SJSA1 (cell line): ENCODE data around the gene PPIE. TPM values are rescaled to one million over a fixed set of nuclear protein-coding genes. Genes with fewer than 3 reads are reported as not detected.

Experiments used
- DNase-seq, 2 experiments: peaks; one replicate each; pipeline ENCODE4 v3.0.0-alpha.2; 2015 to 2020; ENCODE audit warnings: low spot score in 2 of 2, low read depth in 1 of 2
- H3K27ac ChIP-seq: fragments of 250-450 bp; sonication (Bioruptor Pico); 2 replicates; pipeline ENCODE4 v1.5.1; 2020; ENCODE audit warnings: mild to moderate bottlenecking, moderate library complexity
- H3K27me3 ChIP-seq: fragments of 250-450 bp; sonication (Bioruptor Pico); replicated peaks from 2 replicates; pipeline ENCODE4 v1.5.1; 2020; ENCODE audit warnings: mild to moderate bottlenecking, moderate library complexity
- H3K36me3 ChIP-seq: fragments of 250-450 bp; sonication (Bioruptor Pico); 2 replicates; pipeline ENCODE4 v1.5.1; 2020; ENCODE audit warnings: mild to moderate bottlenecking
- H3K4me1 ChIP-seq: fragments of 250-450 bp; sonication (Bioruptor Pico); replicated peaks from 2 replicates; pipeline ENCODE4 v1.6.1; 2021; ENCODE audit warnings: mild to moderate bottlenecking
- H3K4me3 ChIP-seq: fragments of 250-450 bp; sonication (Bioruptor Pico); 2 replicates; pipeline ENCODE4 v1.5.1; 2020; ENCODE audit warnings: mild to moderate bottlenecking
- H3K9me3 ChIP-seq: fragments of 250-450 bp; sonication (Bioruptor Pico); replicated peaks from 2 replicates; pipeline ENCODE4 v1.5.1; 2020; ENCODE audit warnings: mild to moderate bottlenecking
- total RNA-seq: library from RNA; depleted of rRNA; stranded (reverse); fragments of >200 nt; shearing (Covaris generic); gene quantifications from 2 replicates; pipeline ENCODE4 v1.2.3, GENCODE V29; 2014; rRNA removed

The PPIE gene
- total RNA-seq, 1 experiment from 2014 or later, result 48.7 TPM

DNA sequence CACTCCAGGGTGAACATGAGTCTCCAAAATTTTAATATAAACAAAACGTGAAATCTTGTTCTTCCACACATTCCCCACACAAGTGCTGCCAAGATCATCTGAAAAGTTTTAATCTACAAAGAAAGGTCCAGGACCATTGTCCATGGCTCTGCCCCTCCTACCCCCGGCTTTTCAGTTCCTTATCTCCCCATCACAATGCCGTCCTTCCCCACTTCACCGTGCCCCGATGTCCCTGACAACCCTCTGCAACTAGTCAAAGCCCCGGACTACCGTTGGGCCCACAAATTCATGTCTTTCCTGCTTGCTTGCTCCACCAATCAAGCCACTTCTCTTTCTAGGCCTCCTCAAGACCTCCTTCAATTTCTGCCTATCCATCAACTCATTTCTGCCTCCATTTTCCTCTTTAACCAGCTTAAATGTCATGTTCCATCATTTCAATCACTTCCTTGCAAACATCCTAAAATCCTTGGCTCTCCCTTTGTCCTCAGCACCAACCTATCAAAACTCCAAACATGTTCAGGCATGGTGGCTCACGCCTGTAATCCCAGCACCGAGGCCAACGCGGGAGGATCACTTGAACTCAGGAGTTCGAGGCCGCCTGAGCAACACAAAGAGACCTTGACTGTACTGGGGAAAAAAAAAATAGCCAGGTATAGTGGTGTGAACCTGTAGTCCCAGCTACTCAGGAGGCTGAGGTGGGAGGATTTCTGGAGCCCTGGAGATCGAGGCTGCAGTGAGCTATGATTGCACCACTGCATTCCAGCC is 64.0 kb downstream of the PPIE start:
- H3K4me1 ChIP-seq, result peaks cover 23% of the 10 kb centered on the region
- no peak overlapping the region for H3K27ac ChIP-seq
- no peaks in the 10 kb centered on the region for H3K36me3 ChIP-seq
- DNase-seq, result no peak
- H3K9me3 ChIP-seq, result no peaks in the 10 kb centered on the region
- H3K4me3 ChIP-seq, result no peak overlapping the region
- H3K27me3 ChIP-seq, result no peaks in the 10 kb centered on the region

DNA sequence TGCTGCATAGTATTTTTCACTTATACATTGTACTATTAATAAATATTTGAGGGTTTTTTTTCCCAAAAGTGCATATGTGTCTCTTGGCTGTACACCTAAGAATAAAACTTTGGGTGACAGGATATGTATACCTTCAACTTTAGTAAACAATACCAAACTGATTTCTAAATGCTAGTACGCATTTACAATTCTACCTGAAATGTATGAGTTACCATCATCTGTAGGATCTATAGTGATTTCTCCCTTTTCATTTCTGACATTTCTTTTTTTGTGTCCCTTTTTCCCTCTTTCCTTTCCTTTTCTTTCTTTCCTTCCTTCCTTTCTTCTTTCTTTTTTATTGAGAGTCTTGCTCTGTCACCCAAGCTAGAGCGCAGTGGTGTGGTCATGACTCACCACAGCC is 66.7 kb downstream of the PPIE start:
- Histone ChIP-seq H3K4me1 (peaks cover 7% of the 10 kb centered on the region), H3K27ac (no peak overlapping the region), H3K36me3 (no peaks in the 10 kb centered on the region), H3K9me3 (no peaks in the 10 kb centered on the region), H3K4me3 (no peak overlapping the region), H3K27me3 (no peaks in the 10 kb centered on the region)
- DNase-seq, result no peak

DNA sequence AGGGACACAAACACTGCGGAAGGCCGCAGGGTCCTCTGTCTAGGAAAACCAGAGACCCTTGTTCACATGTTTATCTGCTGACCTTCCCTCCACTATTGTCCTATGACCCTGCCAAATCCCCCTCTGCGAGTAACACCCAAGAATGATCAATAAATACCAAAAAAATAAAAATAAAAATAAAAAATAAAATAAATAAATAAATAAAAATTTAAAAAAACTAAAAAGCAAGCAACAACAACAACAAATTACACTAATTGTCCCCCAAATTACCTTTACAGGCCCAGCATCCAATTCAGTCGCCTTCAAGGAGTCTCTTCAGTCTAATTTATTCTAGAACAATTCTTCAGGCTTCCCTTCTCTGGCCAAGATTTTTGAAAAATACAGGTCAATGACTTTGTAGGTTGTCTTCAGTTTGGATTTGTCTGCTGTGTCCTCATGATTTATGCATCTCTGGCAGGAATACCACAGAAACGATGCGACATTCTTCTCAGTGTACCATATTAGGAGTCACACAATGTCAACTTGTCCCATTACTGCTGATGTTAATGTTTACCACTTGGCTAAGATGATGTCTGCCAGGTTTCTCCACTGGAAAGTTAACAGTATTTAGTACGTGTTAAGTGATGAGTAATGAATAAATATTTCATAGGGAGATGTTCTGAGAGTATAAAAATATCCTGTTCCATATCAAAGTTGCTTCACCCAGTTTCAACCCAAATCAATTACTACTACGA is 70.3 kb downstream of the PPIE start:
- Histone ChIP-seq H3K9me3 (no peaks in the 10 kb centered on the region), H3K27me3 (no peaks in the 10 kb centered on the region), H3K4me1 (no peaks in the 10 kb centered on the region), H3K27ac (no peak overlapping the region), H3K36me3 (no peaks in the 10 kb centered on the region), H3K4me3 (no peak overlapping the region)
- DNase-seq, result no peak

DNA sequence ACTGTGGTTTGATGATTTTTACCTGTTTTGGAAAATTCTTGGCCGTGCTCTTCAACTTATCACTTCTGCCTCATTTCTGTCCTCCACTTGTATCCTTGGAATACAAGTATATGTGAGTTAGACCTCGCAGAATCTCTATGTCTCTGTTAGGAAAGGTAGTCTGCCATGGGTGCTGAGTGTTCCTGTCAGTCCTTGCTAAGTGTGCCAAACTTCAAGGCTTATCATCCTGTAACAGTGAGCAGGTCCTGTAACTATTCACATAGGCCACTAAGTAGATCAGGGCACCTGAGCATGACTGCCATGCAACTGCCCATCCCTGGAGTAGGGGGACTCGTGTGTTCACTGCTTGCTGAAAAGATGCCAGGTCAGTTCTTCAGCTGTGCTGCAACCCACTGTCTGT is 74.2 kb downstream of the PPIE start:
- Histone ChIP-seq H3K27me3 (no peaks in the 10 kb centered on the region), H3K4me1 (peaks cover 7% of the 10 kb centered on the region), H3K9me3 (no peaks in the 10 kb centered on the region), H3K4me3 (no peak overlapping the region), H3K27ac (no peak overlapping the region), H3K36me3 (no peaks in the 10 kb centered on the region)
- DNase-seq, result no peak

Other genes with a start within 250 kb of the PPIE start
- not detected in 2 replicates for gene BMP8A, start 247.2 kb upstream of the PPIE start, total RNA-seq
- 93.2 and 99.1 TPM in 2 replicates for gene PABPC4, start 162.1 kb upstream of the PPIE start, total RNA-seq
- 12.7 and 14.4 TPM in 2 replicates for gene HEYL, start 99.2 kb upstream of the PPIE start, total RNA-seq
- not detected in 2 replicates for gene NT5C1A, start 66.8 kb upstream of the PPIE start, total RNA-seq
- 0.06 and 0.13 TPM in 2 replicates for gene HPCAL4, start 47.4 kb upstream of the PPIE start, total RNA-seq
- 0.13 and 0.44 TPM in 2 replicates for gene OXCT2, start 32.5 kb downstream of the PPIE start, total RNA-seq
- 0.08 TPM in 1 of 2 replicates, not detected in the other for gene BMP8B, start 50.0 kb downstream of the PPIE start, total RNA-seq
- gene TRIT1, start 144.6 kb downstream of the PPIE start, total RNA-seq, result 25.7 and 33.5 TPM in 2 replicates
- 5.3 and 8.1 TPM in 2 replicates for gene MYCL, start 163.0 kb downstream of the PPIE start, total RNA-seq
- 12.1 and 13.8 TPM in 2 replicates for gene MFSD2A, start 216.3 kb downstream of the PPIE start, total RNA-seq